ENCODE measurements around the gene S1PR5. TPM values are rescaled to one million over a fixed set of nuclear protein-coding genes. Genes with fewer than 3 reads are reported as not detected.

S1PR5 gene
- total and polyA plus RNA-seq, 2 of the 8 experiments (the other 6 are each of a cell fraction or from before 2014, with no cell fraction given): 2.4 to 8.6 TPM

DNA sequence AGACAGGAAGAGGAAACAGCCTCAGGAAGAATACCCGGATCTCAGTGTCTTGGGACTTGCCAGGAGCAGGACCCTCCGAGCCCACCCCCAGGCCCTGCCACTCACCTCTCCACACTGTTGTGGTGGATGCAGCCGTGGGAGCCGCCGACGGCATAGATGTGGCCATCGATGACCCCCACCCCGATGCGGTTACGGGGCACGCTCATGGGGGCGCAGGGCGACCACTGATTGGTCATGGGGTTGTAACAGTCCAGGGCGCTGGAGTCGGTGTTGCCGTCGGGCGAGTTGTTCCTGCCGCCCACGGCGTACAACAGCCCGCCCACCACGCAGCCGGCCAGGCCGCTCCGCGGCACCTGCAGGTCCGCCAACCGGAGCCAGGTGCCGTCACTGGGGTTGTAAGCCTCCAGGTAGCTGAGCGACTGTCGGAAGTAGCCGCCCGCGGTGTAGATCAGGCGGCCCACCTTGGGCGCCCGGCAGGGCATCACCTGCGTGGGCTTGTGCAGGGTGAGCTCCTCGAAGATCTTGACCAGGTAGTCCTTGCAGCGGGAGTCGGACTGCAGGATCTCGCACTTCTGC is 25.7 kb downstream of the S1PR5 start (continued):
- no peak for TF ChIP-seq CHD7 (IDR thresholded peaks at IDR 0.05; ENCODE audit: insufficient replicate concordance, low read length)

All from H1 (cell line).